ENCODE measurements around the gene RARB. TPM values are rescaled to one million over a fixed set of nuclear protein-coding genes. Genes with fewer than 3 reads are reported as not detected.

Gene RARB
- polyA plus RNA-seq, 1 experiment = 7.8 TPM

DNA sequence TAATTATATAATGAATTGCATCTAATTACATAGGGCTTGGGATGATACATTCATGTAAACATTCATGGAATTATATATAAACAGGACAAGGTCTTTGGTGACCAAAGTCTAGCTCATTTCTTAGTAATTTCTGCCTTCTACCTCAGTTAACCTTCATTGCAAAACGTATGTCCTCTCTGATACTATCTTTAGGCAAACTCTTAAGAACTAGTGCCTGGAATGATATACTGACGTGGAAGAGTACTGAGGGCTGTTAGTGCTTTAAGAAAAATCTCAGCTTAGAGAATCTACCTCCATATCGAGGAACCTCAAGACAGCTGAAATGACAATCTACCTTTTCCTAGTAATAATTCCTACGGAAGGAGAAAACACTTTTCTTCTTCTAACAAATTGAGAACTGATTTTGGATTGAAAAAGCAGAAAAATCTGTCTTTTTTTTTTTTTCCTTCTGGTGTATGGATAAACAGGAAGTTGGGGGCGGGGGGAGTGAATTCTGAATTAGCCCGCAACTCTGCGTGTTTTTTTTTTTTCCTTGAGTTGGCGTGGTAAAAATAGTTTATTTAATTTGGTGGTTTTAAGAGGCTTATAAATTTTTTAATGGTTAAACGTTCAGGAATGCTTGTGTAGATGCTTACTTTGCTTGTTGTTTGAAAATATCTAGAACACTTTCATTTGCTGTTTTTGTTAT is 43.2 kb downstream of the RARB start:
- POLR2A ChIA-PET = no interaction called here
- no peaks in the 10 kb centered on the region for H3K27me3 ChIP-seq (ENCODE audit: control insufficient read depth, insufficient read depth, low read length)
- TF ChIP-seq CTCF (IDR thresholded peaks at IDR 0.05; ENCODE audit: insufficient read depth, low read depth, low read length) = no peak
- CTCF ChIA-PET = interaction anchor here (1.1 to 3.9 kb wide), 5 partner anchors 17 to 438 kb away, joined by 3 to 23 read pairs (median 4); no protein-coding TSS in a partner anchor
- H3K4me3 ChIP-seq (ENCODE audit: low read depth, low read length) = no peak overlapping the region
- peak; percentile 63 for DNase-seq (ENCODE audit: low read depth)
- no peaks in the 10 kb centered on the region for H3K36me3 ChIP-seq (ENCODE audit: control insufficient read depth, insufficient read depth, low read length)

- ChIA-PET CTCF (interaction anchor here (0.6 to 3.9 kb wide), 4 partner anchors 18 to 439 kb away, joined by 3 to 23 read pairs (median 4); no protein-coding TSS in a partner anchor), POLR2A (no interaction called here)
- H3K4me3 ChIP-seq (ENCODE audit: low read depth, low read length) = no peak overlapping the region
- no peaks in the 10 kb centered on the region for H3K36me3 ChIP-seq (ENCODE audit: control insufficient read depth, insufficient read depth, low read length)
- H3K27me3 ChIP-seq (ENCODE audit: control insufficient read depth, insufficient read depth, low read length) = no peaks in the 10 kb centered on the region
- DNase-seq (ENCODE audit: low read depth) = no peak
- no peak for TF ChIP-seq CTCF (IDR thresholded peaks at IDR 0.05; ENCODE audit: insufficient read depth, low read depth, low read length)
Observed at GRCh38 chr3:25472153-25472552, 44.1 kb downstream of the RARB start.

DNA sequence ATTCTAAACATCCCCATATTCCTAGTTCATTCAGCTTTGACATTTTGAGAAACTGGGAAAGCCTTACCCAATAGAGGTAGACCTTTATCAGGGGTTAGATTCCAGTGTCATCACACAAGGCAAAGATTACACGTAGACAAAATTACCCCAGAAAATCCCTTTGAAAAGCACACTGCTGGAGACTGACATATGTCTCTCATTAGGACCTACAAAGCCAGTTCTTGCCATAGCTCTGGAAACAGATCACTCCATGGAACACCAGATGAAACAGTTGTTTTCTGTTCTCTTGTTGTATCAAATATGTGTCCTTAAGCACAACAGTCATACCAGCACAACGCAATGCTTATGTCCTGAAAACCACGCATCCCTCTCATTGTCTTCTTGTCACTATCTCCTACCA is 44.7 kb downstream of the RARB start:
- TF ChIP-seq CTCF (IDR thresholded peaks at IDR 0.05; ENCODE audit: insufficient read depth, low read depth, low read length) = no peak
- POLR2A ChIA-PET = no interaction called here
- Histone ChIP-seq H3K4me3 (ENCODE audit: low read depth, low read length) (no peak overlapping the region), H3K36me3 (ENCODE audit: control insufficient read depth, insufficient read depth, low read length) (no peaks in the 10 kb centered on the region), H3K27me3 (ENCODE audit: control insufficient read depth, insufficient read depth, low read length) (no peaks in the 10 kb centered on the region)
- no peak for DNase-seq (ENCODE audit: low read depth)
- CTCF ChIA-PET = interaction anchor here (0.6 to 1.1 kb wide), 2 partner anchors 19 to 316 kb away, joined by 3 to 4 read pairs; no protein-coding TSS in a partner anchor

DNA sequence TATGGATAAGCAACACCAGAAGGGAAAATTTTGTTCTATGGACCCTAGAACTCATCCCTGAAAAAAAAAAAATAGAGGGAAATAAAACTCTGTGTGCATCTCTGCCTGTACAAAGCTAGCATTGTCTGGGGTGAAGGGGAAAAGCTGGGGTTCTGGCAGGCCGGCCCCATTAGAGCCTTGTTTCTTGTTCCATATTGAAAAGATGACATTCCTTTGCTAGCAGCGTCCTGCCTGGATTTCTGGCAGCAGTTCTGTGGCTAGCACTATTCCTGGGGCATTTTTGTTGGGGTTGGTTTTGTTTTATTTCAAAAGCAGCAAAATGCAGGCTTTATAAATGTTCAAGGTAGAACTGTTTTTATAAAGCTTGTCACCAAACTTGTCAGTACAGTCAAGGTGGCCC is 45.2 kb downstream of the RARB start:
- POLR2A ChIA-PET = interaction anchor here (0.6 kb wide), 1 partner anchor 436 kb away, joined by 12 read pairs; no protein-coding TSS in a partner anchor
- TF ChIP-seq CTCF (IDR thresholded peaks at IDR 0.05; ENCODE audit: insufficient read depth, low read depth, low read length) = no peak
- CTCF ChIA-PET = no interaction called here
- Histone ChIP-seq H3K27me3 (ENCODE audit: control insufficient read depth, insufficient read depth, low read length) (no peaks in the 10 kb centered on the region), H3K36me3 (ENCODE audit: control insufficient read depth, insufficient read depth, low read length) (no peaks in the 10 kb centered on the region), H3K4me3 (ENCODE audit: low read depth, low read length) (no peak overlapping the region)
- DNase-seq (ENCODE audit: low read depth) = no peak

- ChIA-PET POLR2A (interaction anchor here (0.6 kb wide), 1 partner anchor 437 kb away, joined by 12 read pairs; no protein-coding TSS in a partner anchor), CTCF (no interaction called here)
- H3K4me3 ChIP-seq (ENCODE audit: low read depth, low read length) = no peak overlapping the region
- DNase-seq (ENCODE audit: low read depth) = no peak
- TF ChIP-seq CTCF (IDR thresholded peaks at IDR 0.05; ENCODE audit: insufficient read depth, low read depth, low read length) = no peak
- no peaks in the 10 kb centered on the region for H3K36me3 ChIP-seq (ENCODE audit: control insufficient read depth, insufficient read depth, low read length)
- no peaks in the 10 kb centered on the region for H3K27me3 ChIP-seq (ENCODE audit: control insufficient read depth, insufficient read depth, low read length)
Observed at GRCh38 chr3:25474052-25474451, 46.0 kb downstream of the RARB start.
